COR-L47 (cell line): Measurements from ENCODE around the gene C11orf91.
"Not testable (repeated sequence)": the region's sequence is repeated elsewhere in the genome, so short reads cannot be mapped to it uniquely, and the experiment has no call there.

ENCODE experiments used
- DNase-seq: peaks from one replicate; lab custom pipeline; 2025; lab: John Stamatoyannopoulos, UW

C11orf91 gene

DNA sequence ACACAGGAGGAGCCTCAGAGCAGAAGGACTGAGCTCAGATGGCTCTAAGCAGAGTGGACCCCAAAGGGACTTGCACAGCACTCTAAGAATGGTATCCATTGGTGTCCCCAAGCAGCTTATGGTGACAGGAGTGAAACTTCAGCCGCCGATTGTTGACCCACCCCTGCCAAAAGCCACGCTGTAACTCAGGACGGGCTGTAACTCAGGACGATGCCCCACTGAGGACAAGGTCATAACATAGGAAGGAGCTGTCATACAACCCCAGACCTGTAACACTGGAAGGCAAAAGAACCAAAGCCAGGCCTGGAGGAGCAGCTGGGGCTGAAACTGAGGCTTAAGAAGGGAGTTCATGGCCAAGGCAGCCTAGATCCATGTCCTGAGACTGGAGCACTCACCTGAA lies 21.4 kb upstream of the C11orf91 start:
- no peak for DNase-seq

DNA sequence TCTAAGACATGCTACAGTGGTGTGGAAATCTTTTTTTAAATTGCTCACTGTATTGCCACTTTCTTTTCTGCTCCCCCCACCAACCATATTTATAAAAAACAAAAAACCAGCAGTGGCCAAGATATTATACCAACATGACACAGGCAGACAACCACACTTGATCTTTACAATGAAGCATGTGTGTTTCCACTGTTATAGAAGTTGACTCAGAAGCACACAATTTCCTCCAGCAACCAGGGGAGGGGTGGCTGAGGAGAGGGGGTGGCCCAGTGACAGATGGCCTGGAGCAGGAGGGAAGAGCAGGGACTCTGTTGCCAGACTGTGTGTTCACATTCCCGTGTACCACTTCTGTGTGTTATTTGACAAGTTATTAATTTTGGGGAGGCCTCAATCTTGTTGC lies 20.8 kb upstream of the C11orf91 start:
- DNase-seq: no peak

GRCh38 chr11:33719587-33719986 lies 19.0 kb upstream of the C11orf91 start:
- DNase-seq: no peak

GRCh38 chr11:33718440-33718839 lies 17.8 kb upstream of the C11orf91 start:
- no peak for DNase-seq

DNA sequence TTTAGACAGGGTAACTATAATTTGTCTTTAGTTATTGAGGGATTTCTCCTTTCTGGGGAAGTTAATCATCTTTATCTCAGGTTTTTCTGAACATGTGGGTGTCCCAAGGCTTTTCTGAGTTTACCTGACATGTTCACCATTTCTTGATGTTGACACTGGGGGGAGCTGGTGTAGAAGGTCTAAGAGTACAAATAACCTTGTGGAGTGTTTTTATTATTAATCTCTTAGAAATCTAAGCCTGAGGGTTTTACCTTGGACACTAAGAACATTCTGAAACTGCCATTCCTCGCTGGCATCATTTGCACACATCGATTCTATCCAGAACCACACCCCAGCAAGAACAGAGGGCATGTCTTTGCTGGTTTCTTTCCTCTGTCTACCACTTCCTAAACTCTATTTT lies 15.6 kb upstream of the C11orf91 start:
- DNase-seq: no peak

GRCh38 chr11:33713856-33714398 lies 13.3 kb upstream of the C11orf91 start:
- no peak for DNase-seq

DNA sequence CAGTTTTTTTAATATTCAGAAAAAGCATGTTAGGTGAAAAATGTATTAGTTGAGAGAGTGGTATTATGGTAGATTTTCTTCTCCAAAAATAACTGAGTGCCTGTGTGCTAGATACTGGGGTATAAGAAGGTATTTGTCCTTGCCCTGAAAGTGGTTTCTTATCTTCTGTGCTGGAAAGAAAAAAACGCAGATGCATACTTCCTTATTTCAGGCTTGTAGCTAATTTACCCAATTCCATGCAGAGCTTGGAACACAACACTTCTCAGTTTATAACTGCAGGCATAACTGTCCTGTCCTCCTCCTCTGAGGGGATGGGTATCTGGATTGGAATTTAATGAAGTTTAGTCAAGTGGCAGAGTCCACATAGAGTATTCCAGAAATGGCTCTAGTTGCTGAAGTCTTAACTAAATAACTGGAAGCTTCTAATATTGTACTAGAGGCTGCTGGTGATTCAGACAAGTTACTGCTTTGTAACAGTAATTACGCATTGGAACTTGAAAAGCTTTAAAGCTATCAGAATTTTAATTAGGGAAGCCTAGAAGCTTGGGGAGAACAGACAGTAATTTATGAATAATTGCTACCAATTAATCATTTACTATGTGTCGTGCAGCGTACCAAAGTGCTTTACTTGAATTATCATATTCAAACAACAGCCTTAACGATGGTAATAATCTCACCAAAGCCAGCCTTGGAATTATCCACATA lies 12.7 kb upstream of the C11orf91 start:
- DNase-seq: no peak

DNA sequence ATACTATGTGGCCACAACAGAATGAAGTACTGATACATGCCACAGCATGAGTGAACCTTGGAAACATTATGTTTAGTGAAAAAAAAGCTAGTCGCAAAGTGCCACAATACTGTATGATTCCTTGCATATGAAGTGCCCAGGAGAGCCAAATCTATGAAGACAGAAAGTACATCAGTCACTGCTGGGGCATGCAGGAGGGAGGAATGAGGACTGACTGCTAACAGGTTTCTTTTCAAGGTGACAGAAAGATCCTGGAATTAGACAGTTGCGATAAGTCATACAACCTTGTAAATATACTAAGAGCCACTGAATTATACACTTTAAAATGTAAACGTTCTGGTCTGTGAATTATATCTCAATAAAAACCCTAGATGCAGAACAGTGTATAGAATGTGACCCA lies 11.8 kb upstream of the C11orf91 start:
- no peak for DNase-seq

- DNase-seq: no peak
Observed at GRCh38 chr11:33709466-33709865, 8.8 kb upstream of the C11orf91 start.

- no peak for DNase-seq
Observed at GRCh38 chr11:33708985-33709384, 8.4 kb upstream of the C11orf91 start.

- DNase-seq: not testable (repeated sequence)
Observed at GRCh38 chr11:33707831-33708230, 7.2 kb upstream of the C11orf91 start.

- no peak for DNase-seq
Observed at GRCh38 chr11:33706966-33707365, 6.3 kb upstream of the C11orf91 start.

DNA sequence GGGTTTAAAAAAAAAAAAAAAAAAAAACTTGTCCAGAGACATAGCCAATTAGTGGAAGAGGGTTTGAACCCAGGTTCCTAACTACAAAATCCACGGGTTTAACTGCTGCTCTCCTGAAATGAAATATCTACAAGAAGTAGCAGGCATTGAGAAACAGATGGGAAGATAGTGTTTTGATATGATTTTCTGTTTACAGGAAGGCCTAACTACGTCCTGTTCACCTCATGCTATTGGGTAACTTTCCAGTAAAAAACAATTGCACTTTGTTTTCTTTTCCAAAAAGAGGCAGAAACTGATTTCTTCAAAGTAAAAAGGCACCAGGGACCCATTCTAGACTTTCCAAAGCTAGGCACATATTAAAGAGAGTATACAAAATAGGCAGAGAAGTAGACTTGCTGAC lies 5.9 kb upstream of the C11orf91 start:
- no peak for DNase-seq

DNA sequence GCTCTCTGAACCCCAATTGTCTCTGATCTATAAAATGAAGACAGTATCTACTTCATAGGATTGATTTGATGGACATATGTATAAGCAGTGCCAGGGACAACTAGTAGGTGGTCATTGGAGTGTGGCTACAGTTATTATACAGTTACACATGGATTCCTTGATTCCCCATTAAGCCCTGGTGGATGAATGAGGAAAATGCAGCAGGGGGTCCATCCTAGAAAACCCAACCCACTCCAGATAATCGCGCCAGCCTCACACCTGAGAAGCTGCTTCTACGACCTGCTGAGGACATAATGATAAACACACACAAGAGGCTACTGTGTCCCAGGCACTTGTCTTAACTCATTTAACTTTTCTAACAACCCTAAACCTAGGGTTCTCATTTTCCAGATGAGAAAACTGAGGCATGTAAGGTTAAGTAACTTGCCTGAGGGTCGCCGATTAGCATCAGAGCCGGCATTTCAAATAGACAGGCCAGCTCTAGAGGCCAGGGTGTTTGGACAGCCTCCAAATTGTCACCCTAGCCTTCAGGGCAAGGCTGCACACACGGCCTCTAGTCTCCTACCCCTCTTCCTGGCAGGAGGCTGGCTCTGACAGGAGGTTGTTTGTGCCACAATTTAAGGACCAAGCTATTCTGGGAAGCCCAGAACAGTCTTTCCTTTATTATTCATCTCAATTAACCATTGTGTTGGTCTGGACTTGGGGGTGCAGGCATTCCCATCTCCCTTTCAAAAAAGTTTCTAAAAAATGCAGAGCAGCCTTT lies 3.8 kb upstream of the C11orf91 start:
- DNase-seq: no peak

DNA sequence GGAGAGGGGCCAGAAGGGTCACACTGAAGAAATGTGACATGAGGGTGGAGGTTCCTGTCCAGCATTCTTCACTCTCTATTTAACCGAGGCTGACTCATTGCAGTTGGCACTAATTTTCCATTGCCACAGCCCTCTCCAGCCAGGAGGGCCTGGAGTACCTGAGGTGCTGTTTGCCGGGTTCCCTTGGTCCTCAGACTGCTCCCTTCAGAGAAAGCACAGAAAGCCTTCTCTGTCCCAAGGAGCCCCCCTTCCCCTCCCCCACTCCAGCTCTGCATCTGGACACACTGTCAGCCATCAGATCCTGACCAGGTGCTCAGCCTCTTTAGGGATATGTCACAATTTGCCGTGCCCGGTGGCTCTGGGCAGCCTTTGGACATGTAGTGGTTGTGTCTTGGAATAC lies 3.2 kb upstream of the C11orf91 start:
- DNase-seq: no peak

DNA sequence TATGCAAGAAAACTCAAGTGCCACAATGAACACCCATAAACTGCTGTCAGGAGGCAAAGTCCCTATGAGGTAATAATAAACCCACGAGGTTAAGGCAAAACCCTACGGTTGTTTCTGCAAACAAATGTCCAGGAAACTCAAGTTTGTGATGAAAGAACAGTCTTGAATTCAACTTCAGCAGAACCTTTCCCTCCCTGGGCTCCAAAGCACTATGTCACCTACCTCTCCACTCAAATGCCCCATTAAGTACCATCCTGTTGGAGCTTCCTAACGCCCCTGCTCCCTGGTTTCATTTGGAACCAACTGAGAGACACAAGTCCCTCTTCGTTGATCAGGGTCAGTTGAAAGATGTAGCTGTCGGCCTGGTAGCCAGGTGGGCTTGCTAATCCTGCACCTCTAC lies 2.6 kb upstream of the C11orf91 start:
- DNase-seq: no peak

DNA sequence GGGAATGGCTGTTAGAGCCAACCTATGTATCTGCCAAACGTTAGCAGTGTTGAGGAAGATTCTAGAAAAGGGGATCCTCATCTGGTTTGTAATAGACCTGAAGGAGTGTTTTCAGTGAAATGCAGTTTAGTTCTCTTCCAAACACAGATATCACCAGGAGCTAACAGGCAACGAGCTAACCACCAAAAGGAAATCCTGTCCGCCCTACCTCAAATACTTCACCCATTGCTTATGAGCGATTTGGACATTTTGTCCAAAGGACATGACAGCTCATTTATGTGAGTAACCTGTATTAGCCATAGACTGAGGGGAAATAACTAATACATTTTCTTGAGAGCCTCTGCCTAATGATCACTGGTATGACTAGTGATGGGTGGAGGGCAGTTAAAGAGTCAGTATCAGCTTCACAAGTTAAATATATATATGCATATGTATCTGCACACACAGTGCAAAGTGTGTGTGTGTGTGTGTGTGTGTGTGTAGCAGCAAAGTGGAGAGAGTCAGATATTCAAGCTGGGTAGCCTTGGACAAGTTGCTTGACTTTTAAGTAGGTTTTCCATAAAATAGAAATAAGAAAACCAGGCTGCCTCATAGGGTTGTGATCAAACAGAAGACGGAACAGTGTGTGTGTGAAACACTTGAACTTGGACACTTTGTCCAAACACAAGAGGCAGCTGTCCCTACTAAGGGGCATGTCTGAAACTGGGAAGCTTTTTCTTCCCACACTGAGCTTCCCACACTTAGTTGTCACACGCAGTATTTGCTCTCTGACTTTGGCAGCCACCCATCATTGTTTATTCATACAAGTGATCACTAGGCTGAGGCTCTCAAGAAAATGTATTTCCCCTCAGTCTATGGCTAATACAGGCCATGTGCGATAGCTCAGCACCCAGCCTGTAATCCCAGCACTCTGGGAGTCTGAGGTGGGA lies 940 bp upstream of the C11orf91 start:
- no peak for DNase-seq

DNA sequence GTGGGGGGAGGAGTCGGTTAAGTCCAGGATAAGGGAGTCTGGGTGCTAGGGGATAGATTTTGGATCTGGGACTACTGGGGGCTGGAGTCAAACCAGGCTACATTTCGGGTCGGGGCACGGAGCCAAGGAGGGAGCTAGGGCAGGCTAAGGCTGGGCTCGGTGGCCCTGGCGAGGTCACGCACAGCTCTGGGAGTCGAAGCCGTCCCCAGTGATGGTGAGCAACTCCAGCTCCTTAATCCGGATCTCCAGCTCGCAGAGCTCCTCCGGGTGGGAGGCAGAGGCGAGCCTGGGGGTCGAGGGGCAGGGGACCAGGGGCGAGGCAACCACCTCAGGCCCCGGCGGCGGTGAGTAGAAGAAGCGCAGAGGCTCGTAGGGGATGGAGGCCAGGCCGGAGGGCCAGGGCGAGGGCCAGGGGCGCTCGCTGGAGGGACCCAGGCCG lies 544 bp downstream of the C11orf91 start:
- DNase-seq: no peak

GRCh38 chr11:33699515-33700062 lies 1.0 kb downstream of the C11orf91 start:
- no peak for DNase-seq

DNA sequence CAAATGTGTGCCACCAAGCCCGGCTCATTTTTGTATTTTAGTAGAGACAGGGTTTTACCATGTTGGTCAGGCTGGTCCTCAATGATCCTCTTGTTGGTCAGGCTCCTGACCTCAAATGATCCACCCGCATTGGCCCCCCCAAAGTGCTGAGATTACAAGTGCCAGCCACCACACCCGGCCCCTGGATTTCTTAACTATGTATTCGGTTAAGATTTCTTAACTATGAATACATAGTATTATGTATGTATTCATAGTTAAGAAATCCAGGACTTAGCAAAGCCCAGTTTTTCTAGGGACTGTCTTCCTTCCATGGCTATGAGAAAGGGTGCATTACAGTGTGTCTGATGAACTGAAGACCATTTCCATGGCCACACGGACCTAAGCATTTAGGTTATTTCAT lies 1.7 kb downstream of the C11orf91 start:
- no peak for DNase-seq

DNA sequence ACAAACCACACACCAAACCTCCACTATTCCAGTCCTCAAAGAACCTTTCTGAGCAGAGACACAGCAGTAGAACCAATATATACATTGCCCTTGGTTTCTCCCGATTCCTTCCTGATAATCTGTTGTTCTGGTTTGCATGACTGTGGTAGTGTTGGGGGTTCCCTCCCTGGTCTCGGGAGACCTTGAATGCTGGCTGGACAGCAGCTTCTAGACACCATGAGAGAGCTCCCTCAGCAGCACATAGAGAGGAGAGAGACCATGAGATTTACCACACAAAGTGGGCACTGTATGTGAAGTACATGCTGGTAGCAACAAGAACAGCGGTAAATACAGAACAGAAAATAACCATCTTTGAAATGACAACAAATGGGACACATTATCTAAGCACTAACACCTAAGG lies 2.6 kb downstream of the C11orf91 start:
- DNase-seq: no peak
